Caco-2 (cell line): ENCODE measurements around the gene ANKRD22. TPM values are rescaled to one million over a fixed set of nuclear protein-coding genes. Genes with fewer than 3 reads are reported as not detected.
A peak's percentile ranks its signal among the peaks of the same experiment; 100 is the strongest.

ENCODE experiments used
- BruUV-seq: library from RNA; stranded (reverse); fragments of 400-500 nt; replicated peaks from 2 replicates; lab custom pipeline; 2021; lab: Mats Ljungman, UMichigan
- CTCF ChIA-PET: fragments of 300-600 bp; sonication (Branson Sonifier 250); formaldehyde crosslinking; loops from one replicate; lab custom pipeline; 2022; ENCODE audit warnings: antibody characterized with exemption; lab: Charles Lee
- POLR2A ChIA-PET: fragments of 300-600 bp; sonication (Branson Sonifier 250); formaldehyde crosslinking; loops from one replicate; lab custom pipeline; 2022; ENCODE audit warnings: antibody characterized with exemption; lab: Charles Lee
- DNase-seq, 2 experiments: peaks; one replicate each; pipeline versions ENCODE4 v3.0.0 to v3.0.0-alpha.2; 2020 to 2022
- H3K27me3 ChIP-seq: replicated peaks from 2 replicates; pipeline ENCODE4 v1.6.0; 2011; ENCODE audit warnings: low read length; ENCODE audit not compliant: control insufficient read depth, insufficient read depth
- H3K36me3 ChIP-seq: 2 replicates; pipeline ENCODE4 v1.5.1; 2011; ENCODE audit warnings: low read length; ENCODE audit not compliant: control insufficient read depth, insufficient read depth
- H3K4me1 ChIP-seq: fragments of 250-450 bp; sonication (Bioruptor Pico); 2 replicates; pipeline ENCODE4 v1.5.1; 2020; ENCODE audit warnings: mild to moderate bottlenecking
- H3K4me3 ChIP-seq: 2 replicates; pipeline ENCODE4 v1.5.1; 2011; ENCODE audit warnings: low read depth, mild to moderate bottlenecking, control low read depth, low read length
- H3K9me3 ChIP-seq: fragments of 250-450 bp; sonication (Bioruptor Pico); 2 replicates; pipeline ENCODE4 v1.5.1; 2020; ENCODE audit warnings: mild to moderate bottlenecking, moderate library complexity
- H3K27ac Mint-ChIP-seq: one replicate; pipeline ENCODE4 v1.8.0; 2022; ENCODE audit warnings: mixed read lengths; ENCODE audit not compliant: unreplicated experiment
- H3K27me3 Mint-ChIP-seq: one replicate; pipeline ENCODE4 v1.8.0; 2022; ENCODE audit warnings: mixed read lengths; ENCODE audit not compliant: insufficient read depth, unreplicated experiment
- H3K36me3 Mint-ChIP-seq: one replicate; pipeline ENCODE4 v1.8.0; 2022; ENCODE audit warnings: mild to moderate bottlenecking, mixed read lengths; ENCODE audit not compliant: insufficient read depth, unreplicated experiment
- H3K4me1 Mint-ChIP-seq: one replicate; pipeline ENCODE4 v1.8.0; 2022; ENCODE audit warnings: low read depth, mixed read lengths; ENCODE audit not compliant: unreplicated experiment
- H3K4me3 Mint-ChIP-seq: one replicate; pipeline ENCODE4 v1.8.0; 2022; ENCODE audit warnings: mild to moderate bottlenecking, moderate library complexity, mixed read lengths; ENCODE audit not compliant: unreplicated experiment
- H3K9me3 Mint-ChIP-seq: one replicate; pipeline ENCODE4 v1.8.0; 2022; ENCODE audit warnings: mixed read lengths; ENCODE audit not compliant: unreplicated experiment
- CTCF ChIP-seq, 2 experiments: fragments of 200-600 bp in 1 of 2; IDR thresholded peaks; 1 replicate in 1 of 2; 2 replicates in 1 of 2; pipeline versions ENCODE4 v1.5.1 to v1.8.0; 2011 to 2022; ENCODE audit warnings: antibody characterized with exemption in 1 of 2, control low read depth in 1 of 2, inconsistent platforms in 1 of 2, low read depth in 1 of 2, low read length in 1 of 2, mild to moderate bottlenecking in 1 of 2, moderate library complexity in 1 of 2; ENCODE audit not compliant: insufficient read depth in 1 of 2, severe bottlenecking in 1 of 2, unreplicated experiment in 1 of 2
- intact Hi-C: fragments of 100-400 bp; cut with micrococcal nuclease; formaldehyde crosslinking; loops from one replicate; pipeline ENCODE4 v1.10.0; 2022; ENCODE audit not compliant: unreplicated experiment
- total RNA-seq: library from RNA; stranded (reverse); gene quantifications from 2 replicates; pipeline ENCODE4 v1.2.3, GENCODE V29; 2022

The ANKRD22 gene
- total RNA-seq, 1 experiment from 2014 or later: not detected

GRCh38 chr10:88813200-88813599, 38.4 kb downstream of the ANKRD22 start:
- H3K4me1 ChIP-seq: no peaks in the 10 kb centered on the region
- ChIA-PET POLR2A (no interaction called here), CTCF (interaction anchor here (0.7 kb wide), 1 partner anchor 16 kb away, joined by 3 read pairs; no protein-coding TSS in a partner anchor)
- Mint-ChIP-seq H3K4me1 (no peaks in the 10 kb centered on the region), H3K9me3 (no peaks in the 10 kb centered on the region), H3K27me3 (peaks cover 5% of the 10 kb centered on the region), H3K36me3 (no peaks in the 10 kb centered on the region), H3K27ac (no peak overlapping the region), H3K4me3 (no peak overlapping the region)
- H3K4me3 ChIP-seq: no peak overlapping the region
- H3K36me3 ChIP-seq: no peaks in the 10 kb centered on the region
- no peak for TF ChIP-seq CTCF (IDR thresholded peaks at IDR 0.05; ENCODE audit: insufficient read depth in 1 of 2, low read depth in 1 of 2, low read length in 1 of 2, severe bottlenecking in 1 of 2, unreplicated experiment in 1 of 2)
- BruUV-seq: no TSS peak
- H3K27me3 ChIP-seq: peaks cover 2% of the 10 kb centered on the region; the same call in 1 of the 2 replicates
- no peak for DNase-seq
- intact Hi-C loops: loop anchor here (5.0 kb wide), 1 partner anchor 231 kb away; the partner anchor contains the start of gene RNLS
- no peaks in the 10 kb centered on the region for H3K9me3 ChIP-seq

- Mint-ChIP-seq H3K27me3 (peaks cover 5% of the 10 kb centered on the region), H3K36me3 (no peaks in the 10 kb centered on the region), H3K4me3 (no peak overlapping the region), H3K9me3 (no peaks in the 10 kb centered on the region), H3K27ac (no peak overlapping the region), H3K4me1 (no peaks in the 10 kb centered on the region)
- no TSS peak for BruUV-seq
- intact Hi-C loops: loop anchor here (1.0 to 5.0 kb wide), 3 partner anchors 122 to 245 kb away; partner anchors contain the start of gene RNLS
- H3K4me3 ChIP-seq: no peak overlapping the region
- H3K27me3 ChIP-seq: peaks cover 2% of the 10 kb centered on the region; the same call in 1 of the 2 replicates
- H3K9me3 ChIP-seq: no peaks in the 10 kb centered on the region
- H3K36me3 ChIP-seq: no peaks in the 10 kb centered on the region
- ChIA-PET CTCF (interaction anchor here (0.7 kb wide), 2 partner anchors 10 to 93 kb away, joined by 3 to 4 read pairs; no protein-coding TSS in a partner anchor), POLR2A (no interaction called here)
- peak; percentile 37 to 56 for DNase-seq
- H3K4me1 ChIP-seq: no peaks in the 10 kb centered on the region
- TF ChIP-seq CTCF (IDR thresholded peaks at IDR 0.05; ENCODE audit: insufficient read depth in 1 of 2, low read depth in 1 of 2, low read length in 1 of 2, severe bottlenecking in 1 of 2, unreplicated experiment in 1 of 2): peak; percentile 65 to 76
These were observed 41.3 kb downstream of the ANKRD22 start for GRCh38 chr10:88810196-88810961.

- ChIA-PET CTCF (no interaction called here), POLR2A (no interaction called here)
- Mint-ChIP-seq H3K27ac (no peak overlapping the region), H3K4me1 (no peaks in the 10 kb centered on the region), H3K9me3 (no peaks in the 10 kb centered on the region), H3K27me3 (peaks cover 5% of the 10 kb centered on the region), H3K4me3 (no peak overlapping the region), H3K36me3 (no peaks in the 10 kb centered on the region)
- no peak for DNase-seq
- TF ChIP-seq CTCF (IDR thresholded peaks at IDR 0.05; ENCODE audit: insufficient read depth in 1 of 2, low read depth in 1 of 2, low read length in 1 of 2, severe bottlenecking in 1 of 2, unreplicated experiment in 1 of 2): no peak
- Histone ChIP-seq H3K36me3 (no peaks in the 10 kb centered on the region), H3K4me3 (no peak overlapping the region), H3K9me3 (no peaks in the 10 kb centered on the region), H3K27me3 (peaks cover 2% of the 10 kb centered on the region; the same call in 1 of the 2 replicates), H3K4me1 (no peaks in the 10 kb centered on the region)
- intact Hi-C loops: loop anchor here (1.0 to 5.0 kb wide), 3 partner anchors 121 to 244 kb away; partner anchors contain the start of gene RNLS
- no TSS peak for BruUV-seq
These were observed 42.0 kb downstream of the ANKRD22 start for GRCh38 chr10:88809621-88810020.
